GM12801 (cell line): ENCODE data around the gene COL18A1.

ENCODE experiments used
- TF ChIP-seq, protein P1 (sequence below): IDR thresholded peaks from one replicate; pipeline ENCODE4 v1.5.1; 2011; ENCODE audit warnings: control low read depth; ENCODE audit not compliant: insufficient read length; ENCODE audit errors: extremely low read depth

Gene COL18A1

DNA sequence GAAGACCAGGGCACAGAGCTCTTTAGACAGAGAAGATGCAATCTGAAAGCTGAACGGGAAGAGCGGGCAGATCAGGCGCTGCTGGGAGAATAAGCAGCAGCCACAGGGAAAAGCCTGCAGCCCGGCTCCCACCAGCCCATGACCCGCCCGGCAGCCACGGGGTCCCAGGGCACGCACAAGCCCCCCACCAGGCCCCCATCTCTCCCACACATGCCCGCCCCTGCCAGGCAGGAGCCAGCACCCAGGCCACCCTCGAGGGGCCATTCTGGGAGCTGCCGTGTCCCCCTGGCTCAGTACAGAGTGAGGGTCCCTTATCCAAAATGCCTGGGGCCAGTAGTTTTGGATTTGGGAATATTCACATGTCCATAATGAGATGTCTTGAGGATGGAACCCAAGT, 120.9 kb downstream of the COL18A1 start:
- TF ChIP-seq, protein P1, sequence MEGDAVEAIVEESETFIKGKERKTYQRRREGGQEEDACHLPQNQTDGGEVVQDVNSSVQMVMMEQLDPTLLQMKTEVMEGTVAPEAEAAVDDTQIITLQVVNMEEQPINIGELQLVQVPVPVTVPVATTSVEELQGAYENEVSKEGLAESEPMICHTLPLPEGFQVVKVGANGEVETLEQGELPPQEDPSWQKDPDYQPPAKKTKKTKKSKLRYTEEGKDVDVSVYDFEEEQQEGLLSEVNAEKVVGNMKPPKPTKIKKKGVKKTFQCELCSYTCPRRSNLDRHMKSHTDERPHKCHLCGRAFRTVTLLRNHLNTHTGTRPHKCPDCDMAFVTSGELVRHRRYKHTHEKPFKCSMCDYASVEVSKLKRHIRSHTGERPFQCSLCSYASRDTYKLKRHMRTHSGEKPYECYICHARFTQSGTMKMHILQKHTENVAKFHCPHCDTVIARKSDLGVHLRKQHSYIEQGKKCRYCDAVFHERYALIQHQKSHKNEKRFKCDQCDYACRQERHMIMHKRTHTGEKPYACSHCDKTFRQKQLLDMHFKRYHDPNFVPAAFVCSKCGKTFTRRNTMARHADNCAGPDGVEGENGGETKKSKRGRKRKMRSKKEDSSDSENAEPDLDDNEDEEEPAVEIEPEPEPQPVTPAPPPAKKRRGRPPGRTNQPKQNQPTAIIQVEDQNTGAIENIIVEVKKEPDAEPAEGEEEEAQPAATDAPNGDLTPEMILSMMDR: no peak

DNA sequence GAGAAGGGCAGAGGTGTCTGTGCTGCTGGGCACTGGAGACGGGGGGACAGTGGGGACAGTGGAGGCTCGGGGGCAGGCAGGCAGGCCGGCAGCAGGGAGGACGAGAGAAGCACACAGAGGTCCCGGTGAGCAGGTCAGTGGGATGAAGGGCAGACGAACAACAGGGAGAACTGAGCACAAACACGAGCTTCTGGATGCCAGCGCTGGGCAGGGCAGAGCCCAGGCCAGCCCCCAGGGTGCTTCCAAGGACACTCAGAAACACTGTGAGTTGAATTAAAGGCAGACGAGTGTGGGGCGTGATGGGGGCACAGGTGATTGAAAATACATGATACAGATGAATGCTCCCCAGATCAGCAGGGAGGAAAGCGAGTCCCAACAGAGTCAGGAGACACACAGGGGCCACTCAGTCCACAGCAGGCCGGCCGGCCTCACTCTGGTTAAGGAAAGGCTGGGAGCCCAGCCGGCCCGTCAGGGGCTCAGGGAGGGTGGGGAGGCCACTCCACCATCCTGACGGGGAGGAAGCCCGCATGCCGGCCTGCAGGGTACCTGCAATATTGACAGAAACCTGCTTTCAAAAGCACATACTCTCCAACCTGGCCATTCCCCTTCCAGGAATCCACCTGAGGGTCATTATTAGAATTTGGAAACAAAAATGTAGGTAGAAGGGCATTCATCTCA, 123.2 kb downstream of the COL18A1 start:
- TF ChIP-seq, protein P1: no peak

DNA sequence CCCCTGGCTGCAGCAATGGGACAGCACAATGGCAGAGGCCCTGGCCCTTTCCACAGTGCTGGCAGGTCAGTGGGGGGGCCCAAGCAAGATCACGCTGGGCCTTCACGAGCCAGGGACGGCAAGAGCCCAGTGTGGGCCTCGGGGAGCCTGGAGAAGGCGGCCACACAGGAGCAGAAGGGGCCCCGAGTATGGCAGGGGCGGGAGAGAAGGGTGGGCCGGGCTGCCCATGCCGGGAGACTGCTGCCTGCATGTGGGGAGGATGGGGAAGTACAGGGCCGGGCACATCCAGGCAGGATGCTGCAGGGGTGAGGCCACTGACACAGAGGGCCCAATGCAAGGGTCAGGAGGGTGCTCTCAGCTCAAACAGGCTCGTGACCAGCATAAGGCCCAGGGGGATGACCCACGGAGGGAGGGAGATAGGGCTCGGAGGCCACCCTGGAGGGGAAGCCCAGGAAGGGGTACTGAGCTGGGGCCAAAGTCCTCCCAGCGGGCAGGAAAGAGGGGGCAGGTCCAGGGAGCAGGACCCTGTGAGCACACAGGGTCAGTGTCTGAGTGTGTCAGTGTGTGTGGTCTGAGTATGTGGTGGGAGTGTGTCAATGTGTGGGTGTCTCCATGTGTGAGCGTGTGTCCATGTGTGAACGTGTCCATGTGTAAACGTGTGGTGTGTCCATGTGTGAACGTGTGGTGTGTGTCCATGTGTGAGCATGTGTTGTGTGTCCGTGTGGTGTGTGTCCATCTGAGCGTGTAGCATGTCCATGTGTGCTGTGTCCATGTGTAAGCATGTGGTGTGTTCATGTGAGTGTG, 124.2 kb downstream of the COL18A1 start:
- TF ChIP-seq, protein P1: no peak

DNA sequence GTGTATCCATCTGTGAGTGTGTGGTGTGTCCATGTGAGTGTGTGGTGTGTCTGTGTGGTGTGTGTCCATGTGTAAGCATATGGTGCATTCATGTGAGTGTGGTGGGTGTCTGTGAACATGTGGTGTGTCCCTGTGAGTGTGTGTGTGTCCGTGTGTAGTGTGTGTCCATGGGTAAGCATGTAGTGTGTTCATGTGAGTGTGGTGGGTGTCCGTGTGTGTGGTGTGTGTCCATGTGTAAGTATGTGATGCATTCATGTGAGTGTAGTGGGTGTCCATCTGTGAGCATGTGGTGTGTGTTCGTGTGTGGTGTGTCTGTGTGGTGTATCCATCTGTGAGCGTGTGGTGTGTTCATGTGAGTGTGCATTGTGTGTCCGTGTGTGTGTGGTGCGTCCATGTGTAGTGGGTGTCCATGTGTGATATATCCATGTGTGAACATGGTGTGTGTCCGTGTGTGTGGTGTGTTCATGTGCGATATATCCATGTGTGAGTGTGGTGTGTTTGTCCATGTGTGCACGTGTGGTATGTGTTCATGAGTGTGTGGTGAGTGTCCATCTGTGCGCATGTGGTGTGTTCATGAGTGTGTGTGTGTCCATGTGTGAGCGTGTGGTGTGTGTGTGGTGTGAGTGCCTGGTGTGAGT, 124.9 kb downstream of the COL18A1 start:
- TF ChIP-seq, protein P1: no peak

DNA sequence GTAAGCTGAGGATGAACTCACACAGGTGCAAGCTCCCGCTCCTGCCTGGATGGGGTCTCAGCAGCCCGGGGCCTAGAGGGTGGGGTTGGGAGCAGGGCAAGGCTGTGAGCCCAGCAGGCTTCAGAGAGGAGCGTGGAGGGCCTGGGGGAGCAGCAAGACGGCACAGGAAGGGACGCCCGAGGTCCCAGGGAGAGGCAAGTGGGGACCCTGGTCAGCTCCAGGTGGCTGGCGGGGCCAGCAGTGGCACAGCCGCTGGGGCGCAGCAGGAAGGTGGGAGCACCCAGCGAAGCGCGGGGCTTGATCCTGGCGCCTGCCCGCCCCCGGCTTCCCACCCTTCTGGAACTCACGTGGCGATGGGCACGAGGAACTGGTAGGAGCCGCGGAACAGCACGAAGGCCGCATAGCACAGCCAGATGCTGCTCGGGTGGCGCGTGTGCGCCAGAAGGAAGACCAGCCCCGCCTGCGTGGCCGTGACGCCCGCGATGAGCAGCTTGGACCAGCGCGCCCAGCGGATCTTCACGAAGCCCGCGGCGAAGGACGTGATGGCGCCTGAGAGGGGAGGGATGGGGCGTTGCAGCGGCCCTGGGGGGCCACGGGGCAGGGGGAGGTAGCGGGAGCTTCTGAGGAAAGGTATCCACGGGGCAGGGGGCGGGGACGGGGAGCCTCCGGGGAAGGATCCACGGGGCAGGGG, 125.6 kb downstream of the COL18A1 start:
- TF ChIP-seq, protein P1: no peak

DNA sequence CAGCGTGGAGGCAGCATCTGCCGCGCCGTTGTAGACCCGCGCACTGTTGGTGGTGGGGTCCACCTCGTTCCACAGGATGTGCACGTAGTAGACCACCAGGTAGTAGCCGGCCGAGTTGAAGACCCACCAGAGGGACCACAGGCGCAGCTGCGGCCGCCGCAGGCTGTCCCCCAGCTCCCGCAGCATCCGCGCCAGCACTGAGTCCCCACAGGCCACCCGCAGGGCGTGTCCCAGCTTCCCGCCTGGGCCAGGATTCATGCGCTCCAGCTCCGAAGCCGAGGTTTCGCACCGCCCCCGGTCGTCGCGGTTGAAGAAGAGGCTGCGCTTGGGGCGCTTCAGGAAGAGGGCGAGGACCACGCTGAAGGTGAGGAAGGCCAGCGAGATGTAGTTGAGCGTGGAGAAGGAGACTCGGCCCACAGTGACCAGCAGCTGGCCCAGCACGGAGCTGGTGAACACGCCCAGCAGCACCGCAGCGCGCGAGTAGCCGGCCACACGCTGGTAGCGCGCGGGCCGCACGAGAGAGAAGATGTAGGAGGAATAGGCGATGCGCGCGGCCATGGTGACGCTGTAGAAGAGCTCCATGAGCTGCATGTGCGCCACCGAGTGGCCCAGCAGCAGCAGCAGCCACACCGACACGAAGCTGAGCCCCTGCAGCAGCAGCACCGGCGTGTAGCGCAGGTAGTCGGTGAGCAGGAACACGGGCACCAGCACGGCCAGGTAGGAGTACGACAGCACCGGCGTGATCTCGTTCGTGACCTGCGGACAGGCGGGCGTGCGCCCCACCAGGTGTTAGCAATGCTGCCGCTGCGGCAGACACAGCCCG, 126.6 kb downstream of the COL18A1 start:
- TF ChIP-seq, protein P1: no peak
